GM19463 (cell line): ENCODE data around the gene RPL27.
"Not testable (repeated sequence)": the region's sequence is repeated elsewhere in the genome, so short reads cannot be mapped to it uniquely, and the experiment has no call there.

Experiments used
- ATAC-seq: cut with Tn5 transposase; IDR thresholded peaks from one replicate; pipeline ENCODE4 v1.9.1; 2021; ENCODE audit warnings: mild to moderate bottlenecking, moderate library complexity; ENCODE audit not compliant: unreplicated experiment

RPL27 gene

GRCh38 chr17:42992872-42993271, 5.3 kb upstream of the RPL27 start:
- no peak for ATAC-seq

- not testable (repeated sequence) for ATAC-seq
Observed at GRCh38 chr17:42993913-42994312, 4.3 kb upstream of the RPL27 start.

GRCh38 chr17:42997390-42997983, 732 bp upstream of the RPL27 start:
- ATAC-seq, result no peak

GRCh38 chr17:42999003-42999525, 845 bp downstream of the RPL27 start:
- no peak for ATAC-seq

GRCh38 chr17:43000894-43001293, 2.7 kb downstream of the RPL27 start:
- not testable (repeated sequence) for ATAC-seq

GRCh38 chr17:43003542-43004172, 5.4 kb downstream of the RPL27 start:
- ATAC-seq, result no peak

- ATAC-seq, result peak; percentile 73
Observed at GRCh38 chr17:43006639-43007551, 8.7 kb downstream of the RPL27 start, which contains the start of gene IFI35. IFI35 (plus strand) TSS chr17:43006784; CDS start chr17:43006948, 164 bp downstream.

GRCh38 chr17:43010667-43011308, 12.6 kb downstream of the RPL27 start:
- no peak for ATAC-seq

GRCh38 chr17:43011728-43012472, 13.7 kb downstream of the RPL27 start:
- no peak for ATAC-seq

- ATAC-seq, result no peak
Observed at GRCh38 chr17:43013296-43013695, 15.1 kb downstream of the RPL27 start.

GRCh38 chr17:43014020-43014648, 15.9 kb downstream of the RPL27 start:
- no peak for ATAC-seq

- no peak for ATAC-seq
Observed at GRCh38 chr17:43014649-43015542, 16.7 kb downstream of the RPL27 start.

- ATAC-seq, result no peak
Observed at GRCh38 chr17:43015579-43015978, 17.4 kb downstream of the RPL27 start.

- ATAC-seq, result no peak
Observed at GRCh38 chr17:43016216-43016615, 18.0 kb downstream of the RPL27 start.

- no peak for ATAC-seq
Observed at GRCh38 chr17:43018008-43018853, 20.0 kb downstream of the RPL27 start.

GRCh38 chr17:43018932-43019331, 20.7 kb downstream of the RPL27 start:
- ATAC-seq, result no peak

GRCh38 chr17:43019418-43019817, 21.2 kb downstream of the RPL27 start:
- ATAC-seq, result no peak
